Measurements from ENCODE around the gene HTR6. TPM values are rescaled to one million over a fixed set of nuclear protein-coding genes. Genes with fewer than 3 reads are reported as not detected.

Gene HTR6
- total RNA-seq, 1 donor from 2014 or later, result not detected

DNA sequence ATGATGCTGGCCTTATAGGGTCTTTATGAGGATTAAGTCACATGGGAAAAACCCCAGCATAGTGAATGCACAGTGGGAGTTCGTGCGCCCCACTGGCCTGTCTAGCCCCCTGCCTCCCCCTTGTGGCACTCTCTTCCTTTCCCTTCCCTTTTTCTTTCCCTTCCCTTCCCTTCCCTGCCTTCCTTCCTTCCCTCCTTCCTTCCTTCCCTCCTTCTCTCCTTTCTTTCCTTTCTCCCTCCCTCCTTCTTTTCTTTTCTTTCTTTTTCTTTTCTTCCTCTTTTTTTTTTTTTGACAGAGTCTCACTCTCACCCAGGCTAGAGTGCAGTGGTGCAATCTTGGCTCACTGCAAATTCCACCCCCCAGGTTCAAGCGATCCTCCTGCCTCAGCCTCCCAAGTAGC lies 38.6 kb downstream of the HTR6 start:
- no peak for DNase-seq
- Histone ChIP-seq H3K4me1 (no peaks in the 10 kb centered on the region), H3K27me3 (no peaks in the 10 kb centered on the region), H3K4me3 (no peak overlapping the region), H3K36me3 (peaks cover 4% of the 10 kb centered on the region), H3K9me3 (no peaks in the 10 kb centered on the region), H3K27ac (no peak overlapping the region)
- ATAC-seq, result no peak
- TF ChIP-seq, protein P1, sequence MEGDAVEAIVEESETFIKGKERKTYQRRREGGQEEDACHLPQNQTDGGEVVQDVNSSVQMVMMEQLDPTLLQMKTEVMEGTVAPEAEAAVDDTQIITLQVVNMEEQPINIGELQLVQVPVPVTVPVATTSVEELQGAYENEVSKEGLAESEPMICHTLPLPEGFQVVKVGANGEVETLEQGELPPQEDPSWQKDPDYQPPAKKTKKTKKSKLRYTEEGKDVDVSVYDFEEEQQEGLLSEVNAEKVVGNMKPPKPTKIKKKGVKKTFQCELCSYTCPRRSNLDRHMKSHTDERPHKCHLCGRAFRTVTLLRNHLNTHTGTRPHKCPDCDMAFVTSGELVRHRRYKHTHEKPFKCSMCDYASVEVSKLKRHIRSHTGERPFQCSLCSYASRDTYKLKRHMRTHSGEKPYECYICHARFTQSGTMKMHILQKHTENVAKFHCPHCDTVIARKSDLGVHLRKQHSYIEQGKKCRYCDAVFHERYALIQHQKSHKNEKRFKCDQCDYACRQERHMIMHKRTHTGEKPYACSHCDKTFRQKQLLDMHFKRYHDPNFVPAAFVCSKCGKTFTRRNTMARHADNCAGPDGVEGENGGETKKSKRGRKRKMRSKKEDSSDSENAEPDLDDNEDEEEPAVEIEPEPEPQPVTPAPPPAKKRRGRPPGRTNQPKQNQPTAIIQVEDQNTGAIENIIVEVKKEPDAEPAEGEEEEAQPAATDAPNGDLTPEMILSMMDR (IDR thresholded peaks at IDR 0.05), result no peak
- intact Hi-C loops (cut with DNase I), result no loop called here

DNA sequence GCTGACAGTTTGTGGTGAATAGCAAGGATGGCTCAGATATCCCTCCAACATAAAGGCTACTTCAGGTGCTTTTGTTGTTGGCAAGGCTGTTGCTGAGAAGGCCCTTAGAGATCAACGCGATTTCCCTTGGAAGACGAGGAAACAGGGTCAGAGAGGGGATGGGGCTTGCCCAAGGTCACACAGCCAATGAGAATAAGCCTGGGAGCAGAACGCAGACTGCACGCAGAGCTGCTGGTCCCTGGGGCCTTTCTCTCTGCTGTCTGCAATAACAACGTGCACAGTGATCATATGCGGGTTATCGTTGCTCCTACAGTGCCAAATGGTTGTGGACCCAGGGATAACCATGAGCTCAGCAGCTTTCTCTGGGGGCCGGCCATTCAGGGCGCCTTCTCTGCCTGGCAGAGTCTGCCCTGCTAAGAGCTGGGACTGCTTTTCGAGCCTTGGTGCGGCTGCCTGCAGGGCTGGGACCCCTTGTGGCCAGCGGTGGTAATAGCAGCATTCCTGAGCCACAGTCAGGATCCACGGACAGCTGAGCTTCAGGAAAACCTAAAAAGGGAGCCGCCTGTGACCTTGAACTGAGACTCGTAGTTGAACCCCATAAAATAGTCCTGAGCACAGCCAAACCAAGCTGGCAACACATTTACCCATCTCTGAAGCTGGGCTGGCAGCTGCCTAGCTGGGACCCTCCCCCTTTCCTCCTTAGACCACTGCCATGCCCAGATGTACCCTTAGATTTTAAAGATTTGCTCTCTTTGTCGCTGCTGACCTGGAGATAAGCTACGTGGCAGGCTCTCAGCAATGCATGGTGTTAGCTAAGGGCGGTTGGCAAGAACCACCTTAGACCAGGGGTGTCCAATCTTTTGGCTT lies 39.8 kb downstream of the HTR6 start:
- no peaks in the 10 kb centered on the region for H3K27me3 ChIP-seq
- ATAC-seq (peak; percentile 94), DNase-seq (peak; percentile 79)
- intact Hi-C loops (cut with DNase I), result no loop called here
- no peaks in the 10 kb centered on the region for H3K36me3 ChIP-seq
- H3K4me3 ChIP-seq, result no peak overlapping the region
- no peaks in the 10 kb centered on the region for H3K9me3 ChIP-seq
- TF ChIP-seq, protein P1 (IDR thresholded peaks at IDR 0.05), result peak; percentile 92
- H3K27ac ChIP-seq, result no peak overlapping the region
- no peaks in the 10 kb centered on the region for H3K4me1 ChIP-seq

DNA sequence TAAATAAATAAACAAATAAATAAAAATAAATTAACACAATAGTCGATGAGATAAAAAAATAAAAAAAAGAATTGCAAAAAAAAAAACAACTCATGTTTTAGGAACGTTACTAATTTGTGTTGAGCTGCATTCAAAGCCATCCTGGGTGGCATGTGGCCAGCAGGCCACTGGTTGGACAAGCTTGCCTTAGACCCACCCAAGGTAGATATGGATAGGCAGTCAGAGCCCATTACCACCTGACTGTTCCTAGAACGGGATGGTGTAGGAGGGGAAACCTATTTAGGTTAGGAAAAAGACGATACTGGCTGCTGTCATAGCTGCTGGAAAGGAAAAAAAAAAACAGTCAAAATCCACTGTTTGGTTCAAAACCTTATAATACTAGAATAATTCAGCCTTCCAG lies 40.8 kb downstream of the HTR6 start:
- TF ChIP-seq, protein P1 (IDR thresholded peaks at IDR 0.05), result no peak
- Histone ChIP-seq H3K4me3 (no peak overlapping the region), H3K9me3 (no peaks in the 10 kb centered on the region), H3K27me3 (no peaks in the 10 kb centered on the region), H3K27ac (no peak overlapping the region), H3K4me1 (no peaks in the 10 kb centered on the region), H3K36me3 (no peaks in the 10 kb centered on the region)
- intact Hi-C loops (cut with DNase I), result no loop called here
- ATAC-seq (no peak), DNase-seq (no peak)

DNA sequence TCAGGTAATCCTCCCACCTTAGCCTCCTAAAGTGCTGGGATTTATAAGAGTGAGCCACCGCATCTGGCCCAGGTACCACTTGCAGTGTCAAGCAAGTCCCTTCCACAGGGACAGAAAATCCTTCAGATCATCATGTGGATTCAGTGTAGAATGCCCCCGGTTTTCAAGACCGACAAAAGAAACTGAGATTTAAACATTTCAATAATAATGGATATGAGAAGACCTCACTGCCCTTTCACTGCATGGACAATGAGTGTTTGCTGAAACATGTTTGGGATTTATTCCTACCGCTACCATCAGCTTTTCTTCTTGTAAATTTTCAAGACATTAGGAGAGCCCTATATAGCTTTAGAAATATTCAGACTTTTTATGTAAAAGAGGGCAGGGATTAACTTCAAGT lies 41.5 kb downstream of the HTR6 start:
- TF ChIP-seq, protein P1 (IDR thresholded peaks at IDR 0.05), result no peak
- H3K27me3 ChIP-seq, result no peaks in the 10 kb centered on the region
- DNase-seq, result no peak
- no peaks in the 10 kb centered on the region for H3K9me3 ChIP-seq
- H3K27ac ChIP-seq, result no peak overlapping the region
- H3K4me1 ChIP-seq, result no peaks in the 10 kb centered on the region
- intact Hi-C loops (cut with DNase I), result no loop called here
- H3K4me3 ChIP-seq, result no peak overlapping the region
- H3K36me3 ChIP-seq, result no peaks in the 10 kb centered on the region
- no peak for ATAC-seq

DNA sequence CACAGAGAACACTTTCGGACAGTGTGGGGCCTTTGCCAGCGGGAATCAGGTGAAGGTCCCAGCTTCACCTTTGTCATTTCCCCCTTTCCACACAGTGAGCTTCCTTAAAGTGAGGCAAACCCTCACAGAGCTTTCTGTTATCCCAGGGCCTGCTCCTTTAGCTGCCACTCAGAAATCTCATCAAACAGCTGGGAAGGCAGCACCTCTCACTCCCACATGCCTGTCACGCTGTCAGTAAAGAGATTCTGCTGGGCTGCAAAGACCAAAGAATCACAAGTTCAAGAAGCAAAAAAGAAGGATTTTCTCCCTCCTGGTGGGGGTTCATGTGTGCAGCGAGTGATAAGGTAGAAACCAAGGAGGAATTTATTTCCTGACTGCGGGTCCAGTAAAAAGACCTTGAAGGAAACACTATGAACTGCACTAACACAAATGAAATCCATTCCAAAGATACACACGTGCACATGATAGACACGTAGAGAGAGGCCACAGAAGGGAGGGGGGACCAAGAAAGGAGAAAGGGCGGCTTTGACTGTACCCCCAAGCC lies 44.0 kb downstream of the HTR6 start:
- TF ChIP-seq, protein P1 (IDR thresholded peaks at IDR 0.05), result no peak
- H3K4me1 ChIP-seq, result no peaks in the 10 kb centered on the region
- ATAC-seq (no peak), DNase-seq (no peak)
- H3K27ac ChIP-seq, result no peak overlapping the region
- H3K27me3 ChIP-seq, result no peaks in the 10 kb centered on the region
- intact Hi-C loops (cut with DNase I), result no loop called here
- H3K9me3 ChIP-seq, result no peaks in the 10 kb centered on the region
- H3K4me3 ChIP-seq, result no peak overlapping the region
- no peaks in the 10 kb centered on the region for H3K36me3 ChIP-seq
